Measurements from ENCODE around the gene RDX.
"Not testable (repeated sequence)": the region's sequence is repeated elsewhere in the genome, so short reads cannot be mapped to it uniquely, and the experiment has no call there.

The RDX gene

GRCh38 chr11:110305169-110306018 is 9.0 kb upstream of the RDX start:
- DNase-seq = no peak

GRCh38 chr11:110303414-110303826 is 7.0 kb upstream of the RDX start:
- DNase-seq = no peak

GRCh38 chr11:110301577-110301976 is 5.2 kb upstream of the RDX start:
- no peak for DNase-seq

GRCh38 chr11:110301032-110301431 is 4.6 kb upstream of the RDX start:
- DNase-seq = no peak

GRCh38 chr11:110299006-110299785 is 2.8 kb upstream of the RDX start:
- DNase-seq = no peak

GRCh38 chr11:110298301-110298765 is 1.9 kb upstream of the RDX start:
- no peak for DNase-seq

- DNase-seq = no peak
Observed at GRCh38 chr11:110297726-110298300, 1.4 kb upstream of the RDX start.

- DNase-seq = no peak
Observed at GRCh38 chr11:110297076-110297725, 787 bp upstream of the RDX start.

- peak; percentile 73 for DNase-seq
Observed at GRCh38 chr11:110295531-110296225, 736 bp downstream of the RDX start.

- DNase-seq = no peak
Observed at GRCh38 chr11:110295086-110295485, 1.3 kb downstream of the RDX start.

GRCh38 chr11:110294509-110294908 is 1.9 kb downstream of the RDX start:
- DNase-seq = no peak

- DNase-seq = no peak
Observed at GRCh38 chr11:110293389-110293788, 3.0 kb downstream of the RDX start.

GRCh38 chr11:110292146-110292545 is 4.3 kb downstream of the RDX start:
- not testable (repeated sequence) for DNase-seq

GRCh38 chr11:110290591-110291334 is 5.7 kb downstream of the RDX start:
- DNase-seq = no peak

- no peak for DNase-seq
Observed at GRCh38 chr11:110289472-110289871, 6.9 kb downstream of the RDX start.

- DNase-seq = no peak
Observed at GRCh38 chr11:110287537-110287936, 8.9 kb downstream of the RDX start.

- no peak for DNase-seq
Observed at GRCh38 chr11:110286298-110287040, 9.9 kb downstream of the RDX start.

GRCh38 chr11:110283862-110284261 is 12.6 kb downstream of the RDX start:
- no peak for DNase-seq

GRCh38 chr11:110280595-110280994 is 15.8 kb downstream of the RDX start:
- not testable (repeated sequence) for DNase-seq

- DNase-seq = no peak
Observed at GRCh38 chr11:110279881-110280280, 16.5 kb downstream of the RDX start.

- no peak for DNase-seq
Observed at GRCh38 chr11:110272919-110273318, 23.5 kb downstream of the RDX start.

All from activated CD4-positive, alpha-beta T cell treated with anti-CD3 and anti-CD28 coated beads, Interleukin-2, Interleukin-6, amounts not matched to agents 100 ng/mL and 50 ng/mL, durations not matched to agents 16 hours and 8 hours (primary cell).